Effector memory CD4-positive, alpha-beta T cell (primary cell): Measurements from ENCODE around the gene PPP1R37.

Experiments
- DNase-seq, 3 donors: peaks; one replicate each; pipeline ENCODE4 v3.0.0-alpha.2; 2020
- H3K27ac ChIP-seq: 2 replicates; pipeline ENCODE4 v1.7.0; 2013; ENCODE audit warnings: mild to moderate bottlenecking, low read length, moderate library complexity; ENCODE audit not compliant: insufficient read depth, poor library complexity, severe bottlenecking
- H3K27me3 ChIP-seq: replicated peaks from 2 replicates; pipeline ENCODE4 v1.7.0; 2013; ENCODE audit warnings: mild to moderate bottlenecking, low read length; ENCODE audit not compliant: insufficient read depth, control insufficient read depth, poor library complexity, severe bottlenecking
- H3K36me3 ChIP-seq: 2 replicates; pipeline ENCODE4 v1.7.0; 2013; ENCODE audit warnings: mild to moderate bottlenecking, low read length, moderate library complexity; ENCODE audit not compliant: control insufficient read depth, insufficient read depth
- H3K4me1 ChIP-seq: 2 replicates; pipeline ENCODE4 v1.7.0; 2013; ENCODE audit warnings: low read length, mild to moderate bottlenecking; ENCODE audit not compliant: control insufficient read depth, insufficient read depth, poor library complexity, severe bottlenecking
- H3K4me3 ChIP-seq: 2 replicates; pipeline ENCODE4 v1.7.0; 2013; ENCODE audit warnings: low read length, low read depth, mild to moderate bottlenecking; ENCODE audit not compliant: insufficient read depth, poor library complexity, severe bottlenecking
- H3K9me3 ChIP-seq: 2 replicates; pipeline ENCODE4 v1.7.0; 2013; ENCODE audit warnings: mild to moderate bottlenecking, low read length, moderate library complexity; ENCODE audit not compliant: control insufficient read depth

PPP1R37 gene

GRCh38 chr19:45159971-45160324 is 67.0 kb downstream of the PPP1R37 start:
- Histone ChIP-seq H3K36me3 (no peaks in the 10 kb centered on the region), H3K27me3 (no peaks in the 10 kb centered on the region), H3K9me3 (no peaks in the 10 kb centered on the region), H3K4me3 (no peak overlapping the region), H3K27ac (no peak overlapping the region), H3K4me1 (peaks cover 15% of the 10 kb centered on the region)
- DNase-seq = no peak

GRCh38 chr19:45160870-45161737 is 68.1 kb downstream of the PPP1R37 start, which contains the start of gene NKPD1:
Gene NKPD1 (minus strand): TSS chr19:45160982. CDS start chr19:45160150, 832 bp downstream.
- Histone ChIP-seq H3K9me3 (no peaks in the 10 kb centered on the region), H3K4me3 (no peak within 1 kb of the TSS), H3K36me3 (no peaks in the 10 kb centered on the region), H3K27me3 (no peaks in the 10 kb centered on the region), H3K4me1 (peaks cover 21% of the 10 kb centered on the region), H3K27ac (no peak within 1 kb of the TSS)
- no peak for DNase-seq

- H3K4me3 ChIP-seq = no peak overlapping the region
- no peaks in the 10 kb centered on the region for H3K36me3 ChIP-seq
- H3K27ac ChIP-seq = no peak overlapping the region
- H3K27me3 ChIP-seq = no peaks in the 10 kb centered on the region
- DNase-seq = no peak
- no peaks in the 10 kb centered on the region for H3K9me3 ChIP-seq
- H3K4me1 ChIP-seq = peaks cover 21% of the 10 kb centered on the region
Observed at GRCh38 chr19:45161738-45162607, 69.0 kb downstream of the PPP1R37 start.

- Histone ChIP-seq H3K27me3 (no peaks in the 10 kb centered on the region), H3K36me3 (no peaks in the 10 kb centered on the region), H3K4me3 (no peak overlapping the region), H3K27ac (no peak overlapping the region), H3K4me1 (peaks cover 21% of the 10 kb centered on the region), H3K9me3 (no peaks in the 10 kb centered on the region)
- no peak for DNase-seq
Observed at GRCh38 chr19:45162608-45163143, 69.7 kb downstream of the PPP1R37 start.

GRCh38 chr19:45163156-45163555 is 70.2 kb downstream of the PPP1R37 start:
- H3K9me3 ChIP-seq = no peaks in the 10 kb centered on the region
- H3K36me3 ChIP-seq = no peaks in the 10 kb centered on the region
- peaks cover 21% of the 10 kb centered on the region for H3K4me1 ChIP-seq
- H3K27ac ChIP-seq = no peak overlapping the region
- no peak overlapping the region for H3K4me3 ChIP-seq
- H3K27me3 ChIP-seq = no peaks in the 10 kb centered on the region
- no peak for DNase-seq

- Histone ChIP-seq H3K4me3 (no peak overlapping the region), H3K27me3 (no peaks in the 10 kb centered on the region), H3K27ac (peak overlapping the region; percentile 68), H3K9me3 (no peaks in the 10 kb centered on the region), H3K4me1 (peaks cover 24% of the 10 kb centered on the region), H3K36me3 (no peaks in the 10 kb centered on the region)
- DNase-seq = no peak
Observed at GRCh38 chr19:45163751-45164460, 70.9 kb downstream of the PPP1R37 start.

GRCh38 chr19:45164577-45165335 is 71.8 kb downstream of the PPP1R37 start:
- Histone ChIP-seq H3K27ac (peak overlapping the region; percentile 68), H3K36me3 (no peaks in the 10 kb centered on the region), H3K27me3 (no peaks in the 10 kb centered on the region), H3K4me1 (peaks cover 28% of the 10 kb centered on the region), H3K4me3 (peak overlapping the region; percentile 6), H3K9me3 (no peaks in the 10 kb centered on the region)
- DNase-seq = peak; percentile 44 to 51 (median 47)

- H3K4me3 ChIP-seq = no peak overlapping the region
- DNase-seq = no peak
- peaks cover 45% of the 10 kb centered on the region for H3K4me1 ChIP-seq
- H3K27ac ChIP-seq = no peak overlapping the region
- no peaks in the 10 kb centered on the region for H3K9me3 ChIP-seq
- H3K36me3 ChIP-seq = no peaks in the 10 kb centered on the region
- no peaks in the 10 kb centered on the region for H3K27me3 ChIP-seq
Observed at GRCh38 chr19:45166723-45167252, 73.8 kb downstream of the PPP1R37 start.
